HepG2 (cell line): ENCODE data around the gene TBR1. TPM values are rescaled to one million over a fixed set of nuclear protein-coding genes. Genes with fewer than 3 reads are reported as not detected.

Experiments used
- ATF4 ChIP-seq, 2 experiments: fragments of 450-650 bp in 1 of 2; sonication (generic) in 1 of 2; formaldehyde crosslinking; IDR thresholded peaks; 2 replicates each; pipeline versions ENCODE4 v1.5.0 to v1.8.0; 2020 to 2022; ENCODE audit warnings: mild to moderate bottlenecking in 1 of 2, missing genetic modification reagents in 1 of 2
- ESRRA ChIP-seq: sonication (generic); formaldehyde crosslinking; IDR thresholded peaks from 2 replicates; pipeline ENCODE4 v1.5.1; 2020; ENCODE audit warnings: mild to moderate bottlenecking, low read depth, missing genetic modification reagents
- ISX ChIP-seq: sonication (generic); formaldehyde crosslinking; conservative IDR thresholded peaks from 2 replicates; pipeline ENCODE4 v1.5.0; 2020; ENCODE audit warnings: missing genetic modification reagents
- NONO ChIP-seq, 2 experiments: fragments of 450-650 bp in 1 of 2; sonication (generic) in 1 of 2; formaldehyde crosslinking in 1 of 2; IDR thresholded peaks in 1 of 2; conservative IDR thresholded peaks in 1 of 2; 2 replicates each; pipeline versions ENCODE4 v1.6.1 to v1.8.0; 2017 to 2022; ENCODE audit warnings: mild to moderate bottlenecking in 1 of 2, missing genetic modification reagents in 1 of 2, moderate library complexity in 1 of 2
- SMAD1 ChIP-seq: sonication (generic); formaldehyde crosslinking; IDR thresholded peaks from 2 replicates; pipeline ENCODE4 v1.4.0; 2020; ENCODE audit warnings: missing genetic modification reagents, low read depth, mild to moderate bottlenecking, borderline replicate concordance
- SMC3 ChIP-seq: IDR thresholded peaks from 2 replicates; pipeline ENCODE4 v1.6.1; 2011; ENCODE audit warnings: low read length, improper control_type of control experiment
- STAT5B ChIP-seq: sonication (generic); formaldehyde crosslinking; IDR thresholded peaks from 2 replicates; pipeline ENCODE4 v1.4.0; 2020; ENCODE audit warnings: missing genetic modification reagents
- ZNF24 ChIP-seq: fragments of 450-650 bp; IDR thresholded peaks from 2 replicates; pipeline ENCODE4 v1.6.1; 2017; ENCODE audit warnings: antibody characterized with exemption, mild to moderate bottlenecking
- ZNF512B ChIP-seq: sonication (generic); formaldehyde crosslinking; IDR thresholded peaks from 2 replicates; pipeline ENCODE4 v1.5.1; 2020; ENCODE audit warnings: missing genetic modification reagents, mild to moderate bottlenecking, borderline replicate concordance
- ZNF841 ChIP-seq: sonication (generic); formaldehyde crosslinking; IDR thresholded peaks from 2 replicates; pipeline ENCODE4 v1.8.1; 2023; ENCODE audit warnings: missing genetic modification reagents, borderline replicate concordance
- ZSCAN9 ChIP-seq: IDR thresholded peaks from 2 replicates; pipeline ENCODE4 v1.6.1; 2016; ENCODE audit warnings: borderline replicate concordance
- polyA plus RNA-seq, 8 experiments: library from polyadenylated mRNA; depleted of rRNA in 3 of 8; stranded (reverse) in 7 of 8; unstranded in 1 of 8; fragments of >200 nt; fragmentation: Illumina TruSeq in 4 of 8; extraction: Trizol in 4 of 8; gene quantifications; 2 replicates each; pipeline versions ENCODE4 v1.2.1 to v1.2.3, GENCODE V29; 2011 to 2016; ENCODE audit warnings: low read depth in 4 of 8, missing spikeins in 1 of 8, mixed read lengths in 1 of 8; ENCODE audit not compliant: insufficient read depth in 1 of 8
- total RNA-seq, 5 experiments: library from RNA; depleted of rRNA; stranded (reverse); fragments of >200 nt; fragmentation: Illumina TruSeq; extraction: Trizol; gene quantifications; 2 replicates each; pipeline ENCODE4 v1.2.3, GENCODE V29; 2016; ENCODE audit warnings: low read depth in 1 of 5

TBR1 gene
- total and polyA plus RNA-seq, 2 of the 13 experiments (the other 11 are each of a cell fraction or from before 2014, with no cell fraction given): not detected

- TF ChIP-seq ZNF512B (CRISPR knock-in tag) (no peak), NONO (IDR thresholded peaks at IDR 0.05) (no peak), NONO (CRISPR knock-in tag; conservative IDR thresholded peaks at IDR 0.05) (no peak), ISX (CRISPR knock-in tag) (no peak), ZNF841 (no peak), STAT5B (CRISPR knock-in tag) (no peak), ZSCAN9 (CRISPR knock-in tag) (no peak), ZNF24 (no peak), ATF4 (CRISPR knock-in tag; IDR thresholded peaks at IDR 0.05) (no peak), SMC3 (no peak), ESRRA (no peak), SMAD1 (CRISPR knock-in tag) (no peak)
- TF ChIP-seq, all 625 proteins: peak for 0
These were observed 8.3 kb downstream of the TBR1 start (continued) for GRCh38 chr2:161424394-161424769.
